Left lobe of liver (tissue), 2 donors: ENCODE data around the gene JPT1. TPM values are rescaled to one million over a fixed set of nuclear protein-coding genes. Genes with fewer than 3 reads are reported as not detected.

Experiments used
- ATAC-seq: fragments of 200-7000 bp; cut with Tn5 transposase; one replicate; pipeline ENCODE4 v1.9.1; 2020; ENCODE audit warnings: mild to moderate bottlenecking, moderate library complexity
- DNase-seq: peaks from one replicate; pipeline ENCODE4 v3.0.0-alpha.2; 2020; ENCODE audit warnings: low spot score
- total RNA-seq: library from RNA; stranded (reverse); gene quantifications from one replicate; pipeline ENCODE4 v1.2.1, GENCODE V29; 2021
- donor health status: DM: no; HTN: no; CAD: no; lungs with moderate emphysema.
- donor health status: DM: no; HTN: yes; CAD: no.

JPT1 gene
- total RNA-seq, 1 donor from 2014 or later: 14.8 TPM

DNA sequence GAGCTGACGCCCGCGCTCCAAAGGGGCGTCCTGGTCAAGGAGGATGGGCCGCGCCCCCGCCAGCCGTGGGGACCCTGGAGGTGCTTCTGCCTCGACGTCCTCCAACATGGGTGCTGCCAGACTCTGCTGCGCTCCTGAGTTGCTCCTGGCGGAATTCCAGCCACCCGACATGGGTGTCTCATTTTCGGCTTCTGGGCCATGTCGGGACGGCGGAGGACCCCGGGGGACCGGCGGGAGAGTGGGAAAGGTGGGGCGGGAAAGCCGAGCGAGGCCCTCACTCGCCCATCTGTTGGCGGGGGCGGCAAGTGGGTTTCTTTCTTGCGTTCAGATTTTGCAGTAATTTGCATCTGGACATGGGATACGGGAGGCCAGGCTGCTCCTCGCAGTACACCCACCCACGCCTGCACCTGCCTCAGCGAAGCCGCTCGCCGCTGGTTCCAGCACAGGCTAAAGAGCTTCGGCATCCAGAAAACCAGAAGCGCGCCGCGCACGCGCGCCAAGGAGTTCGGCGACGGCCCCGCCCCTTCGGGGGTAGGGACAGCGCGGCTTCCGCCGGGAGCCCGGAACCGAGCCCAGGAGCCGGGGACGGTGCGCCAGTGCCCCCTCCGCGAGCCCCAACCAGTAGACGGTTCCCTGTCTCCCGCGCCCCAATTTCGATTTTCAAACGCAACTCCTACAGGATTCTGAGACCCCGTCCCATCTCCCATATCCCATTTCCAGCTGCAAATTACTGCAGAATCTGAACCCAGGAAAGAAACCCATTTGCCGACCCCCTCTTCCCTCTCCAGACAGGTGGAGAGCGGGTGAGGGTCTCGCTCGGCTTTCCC, 44.7 kb downstream of the JPT1 start, which contains the start of gene ARMC7:
Gene ARMC7 (plus strand): TSS at position 563 of the 827 bp plus-strand sequence. CDS start 320 bp downstream, outside the sequence.
- ATAC-seq: peak; percentile 88
- DNase-seq: peak; percentile 93

GRCh38 chr17:75109046-75109406, 45.3 kb downstream of the JPT1 start:
- no peak for ATAC-seq
- no peak for DNase-seq

DNA sequence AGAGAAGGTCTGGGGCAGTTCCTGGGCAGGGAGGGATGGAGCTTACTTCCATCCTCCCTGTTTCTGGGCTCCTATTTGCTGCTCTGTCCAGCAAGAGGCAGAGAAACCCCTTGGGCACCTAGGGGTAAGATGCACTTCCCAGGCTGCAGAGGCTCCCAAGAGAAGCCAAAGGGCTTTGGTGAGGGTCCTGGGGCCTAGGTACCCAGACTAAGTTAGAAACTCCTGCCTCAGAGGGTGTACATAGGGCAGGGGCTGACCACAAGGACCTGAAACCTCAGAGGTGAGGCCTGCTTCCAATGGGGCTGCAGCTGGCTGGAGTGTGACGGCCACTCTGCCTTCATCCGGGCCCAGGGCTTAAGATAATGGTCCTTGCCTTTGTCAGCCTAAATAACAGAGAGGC, 46.1 kb downstream of the JPT1 start:
- ATAC-seq (no peak), DNase-seq (no peak)

GRCh38 chr17:75105126-75106080, 48.9 kb downstream of the JPT1 start:
- ATAC-seq (peak; percentile 75), DNase-seq (no peak)

GRCh38 chr17:75103601-75104554, 50.4 kb downstream of the JPT1 start:
- ATAC-seq (no peak), DNase-seq (no peak)

DNA sequence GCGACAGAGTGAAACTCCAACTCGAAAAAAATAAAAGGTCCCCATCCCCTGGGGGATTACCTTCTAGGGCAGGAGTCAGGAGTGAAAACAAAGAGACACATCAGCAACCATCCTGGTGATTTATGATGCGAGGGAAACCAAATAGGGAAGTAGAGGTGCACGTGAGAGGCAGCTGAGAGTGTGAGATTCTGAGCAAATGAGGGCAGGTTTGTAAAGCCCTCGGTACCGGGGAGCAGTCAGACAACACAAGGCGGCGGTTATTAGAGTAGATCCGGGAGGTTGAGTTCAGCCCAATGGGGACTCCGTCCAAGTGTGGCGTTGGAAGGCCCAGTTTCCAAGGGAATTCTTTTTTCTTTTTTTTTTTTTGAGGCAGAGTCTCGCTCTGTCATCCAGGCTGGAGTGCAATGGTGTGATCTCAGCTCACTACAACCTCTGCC, 51.9 kb downstream of the JPT1 start:
- ATAC-seq (no peak), DNase-seq (no peak)

DNA sequence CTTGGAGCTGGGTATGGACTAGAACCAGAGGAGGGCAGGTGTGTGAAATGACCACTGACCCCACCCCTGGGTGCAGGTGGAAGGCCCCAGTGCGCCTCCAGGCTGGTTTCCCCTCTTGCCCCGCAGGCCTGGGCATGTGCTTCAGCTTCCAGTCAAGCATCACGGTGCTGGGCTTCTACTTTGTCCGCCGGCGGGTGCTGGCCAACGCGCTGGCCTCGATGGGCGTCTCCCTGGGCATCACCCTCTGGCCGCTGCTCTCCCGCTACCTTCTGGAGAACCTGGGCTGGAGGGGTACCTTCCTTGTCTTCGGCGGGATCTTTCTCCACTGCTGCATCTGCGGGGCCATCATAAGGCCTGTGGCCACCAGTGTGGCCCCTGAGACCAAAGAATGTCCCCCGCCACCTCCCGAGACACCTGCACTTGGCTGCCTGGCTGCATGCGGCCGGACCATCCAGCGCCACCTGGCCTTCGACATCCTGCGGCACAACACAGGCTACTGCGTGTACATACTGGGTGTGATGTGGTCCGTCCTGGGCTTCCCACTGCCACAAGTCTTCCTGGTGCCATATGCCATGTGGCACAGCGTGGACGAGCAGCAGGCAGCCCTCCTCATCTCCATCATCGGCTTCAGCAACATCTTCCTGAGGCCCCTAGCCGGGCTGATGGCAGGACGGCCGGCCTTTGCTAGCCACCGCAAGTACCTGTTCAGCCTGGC, 54.3 kb downstream of the JPT1 start:
- ATAC-seq (no peak), DNase-seq (no peak)

DNA sequence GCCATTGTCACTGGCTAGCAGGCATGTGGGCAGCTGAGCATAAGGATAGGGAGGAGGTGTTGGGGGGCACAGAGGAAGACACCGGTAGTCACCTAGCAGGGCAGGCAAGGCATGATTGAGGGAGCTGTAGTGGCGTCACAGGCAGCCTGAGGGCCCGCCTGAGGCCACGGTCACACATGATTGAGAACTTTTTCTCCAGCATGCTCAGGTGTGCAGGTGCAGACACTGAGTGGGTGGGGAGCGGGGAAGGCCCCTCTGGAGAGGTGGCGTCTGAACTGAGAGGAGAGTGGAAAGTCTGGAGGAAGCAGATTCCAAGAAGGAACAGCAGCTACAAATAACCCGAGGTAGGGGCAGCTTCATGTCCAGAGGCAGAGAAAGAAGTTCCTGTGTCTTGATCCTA, 55.5 kb downstream of the JPT1 start:
- no peak for DNase-seq
- no peak for ATAC-seq

- ATAC-seq (no peak), DNase-seq (no peak)
These were observed 56.4 kb downstream of the JPT1 start for GRCh38 chr17:75097865-75098264.

DNA sequence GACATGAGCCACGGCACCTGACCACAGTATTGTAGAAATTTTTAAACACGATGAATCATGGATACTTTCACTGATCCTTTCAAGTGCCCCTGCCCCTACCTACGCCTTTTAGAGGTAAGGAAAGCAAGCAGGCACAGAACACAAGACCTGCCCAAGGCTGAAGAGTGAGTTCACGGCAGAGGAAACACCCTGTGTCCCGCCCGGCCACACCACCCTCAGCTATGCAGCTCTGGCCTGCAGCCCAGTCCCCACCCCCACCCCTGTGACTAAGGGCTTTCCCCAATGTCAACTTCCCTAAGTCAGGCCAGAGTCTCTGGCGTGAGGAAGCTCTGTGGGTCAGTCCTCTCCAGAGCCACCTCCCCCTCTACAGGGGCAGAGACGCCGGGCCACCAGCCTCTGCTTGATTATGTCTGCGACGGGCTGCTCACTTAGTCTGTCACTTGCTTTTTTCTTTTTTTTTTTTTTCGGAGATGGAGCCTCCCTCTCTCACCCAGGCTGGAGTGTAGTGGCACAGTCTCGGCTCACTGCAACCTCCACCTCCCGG, 58.2 kb downstream of the JPT1 start:
- peak; percentile 65 for ATAC-seq
- no peak for DNase-seq

DNA sequence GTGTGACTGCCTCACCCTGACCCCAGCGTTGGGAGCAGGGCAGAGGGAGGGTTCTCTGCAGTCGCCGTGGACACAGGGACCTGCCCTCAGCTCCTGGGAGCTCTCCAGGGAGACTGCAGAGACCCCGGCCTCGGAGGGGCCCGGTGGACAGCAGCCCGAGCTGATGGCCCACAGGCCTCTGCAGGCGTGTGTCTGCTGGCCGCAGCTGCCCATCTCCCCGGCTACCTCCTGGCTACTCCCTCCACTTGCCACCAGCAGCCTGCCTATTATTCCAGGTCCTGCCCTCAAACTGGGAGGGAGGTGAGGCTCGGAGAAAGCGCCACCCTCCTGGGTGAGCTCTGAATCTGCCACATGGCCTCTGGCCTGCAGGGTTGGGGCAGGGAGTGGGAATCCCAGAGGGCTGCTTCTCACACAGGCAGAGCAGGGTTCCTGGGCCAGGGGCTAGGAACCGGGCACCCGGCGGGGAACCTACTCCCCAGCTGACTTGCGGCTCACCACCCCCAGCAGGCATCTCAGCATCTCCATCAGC, 59.4 kb downstream of the JPT1 start:
- no peak for ATAC-seq
- no peak for DNase-seq

DNA sequence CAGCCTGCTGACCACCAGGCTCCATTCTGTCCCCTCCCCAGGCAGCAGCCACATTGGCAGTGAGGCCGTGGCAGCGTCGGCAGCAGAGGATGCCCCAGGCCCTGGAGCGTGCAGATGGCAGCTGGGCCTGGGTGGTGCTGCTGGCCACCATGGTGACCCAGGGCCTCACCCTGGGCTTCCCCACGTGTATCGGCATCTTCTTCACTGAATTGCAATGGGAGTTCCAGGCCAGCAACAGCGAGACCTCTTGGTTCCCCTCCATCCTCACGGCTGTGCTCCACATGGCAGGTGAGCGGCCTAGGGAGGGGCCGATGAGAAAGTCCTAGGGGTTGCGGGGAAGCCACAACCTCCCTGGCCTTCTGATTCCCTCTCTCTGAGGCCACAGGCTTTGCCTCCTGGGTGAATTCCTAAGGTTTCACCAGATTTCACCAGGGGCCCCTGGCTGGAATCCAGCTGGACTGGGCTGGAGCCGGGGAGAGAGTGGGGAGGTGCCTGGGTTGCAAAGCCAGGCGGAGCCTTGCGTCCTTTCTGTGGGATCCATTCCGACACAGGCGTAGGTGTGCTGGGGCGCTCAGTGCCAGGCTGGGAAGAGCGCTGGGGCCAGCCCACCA, 60.7 kb downstream of the JPT1 start:
- ATAC-seq (no peak), DNase-seq (no peak)

DNA sequence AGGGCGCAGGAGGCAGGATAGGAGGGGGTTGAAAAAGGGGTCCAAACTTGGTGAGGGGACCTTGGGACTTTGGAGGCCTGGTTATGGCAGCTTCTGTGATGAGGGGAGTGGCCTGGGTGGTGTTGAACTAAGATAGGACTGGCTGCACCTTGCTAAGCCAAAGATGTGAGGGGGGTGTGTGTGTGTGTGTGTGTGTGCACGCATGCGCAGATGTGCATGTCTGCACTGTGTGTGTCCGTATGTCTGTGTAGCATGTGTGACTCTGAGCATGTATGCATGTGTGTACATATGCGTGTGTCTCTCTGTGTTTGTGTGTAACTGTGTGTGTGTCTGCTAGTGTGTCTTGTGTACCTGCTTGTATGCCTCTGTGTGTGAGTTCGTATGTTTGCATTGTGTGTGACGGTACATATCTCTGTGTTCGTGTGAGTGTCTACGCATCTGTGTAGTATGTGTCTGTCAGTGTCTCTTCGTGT, 62.4 kb downstream of the JPT1 start:
- no peak for ATAC-seq
- no peak for DNase-seq

GRCh38 chr17:75090871-75091854, 63.1 kb downstream of the JPT1 start:
- peak; percentile 71 for ATAC-seq
- DNase-seq: peak; percentile 77

DNA sequence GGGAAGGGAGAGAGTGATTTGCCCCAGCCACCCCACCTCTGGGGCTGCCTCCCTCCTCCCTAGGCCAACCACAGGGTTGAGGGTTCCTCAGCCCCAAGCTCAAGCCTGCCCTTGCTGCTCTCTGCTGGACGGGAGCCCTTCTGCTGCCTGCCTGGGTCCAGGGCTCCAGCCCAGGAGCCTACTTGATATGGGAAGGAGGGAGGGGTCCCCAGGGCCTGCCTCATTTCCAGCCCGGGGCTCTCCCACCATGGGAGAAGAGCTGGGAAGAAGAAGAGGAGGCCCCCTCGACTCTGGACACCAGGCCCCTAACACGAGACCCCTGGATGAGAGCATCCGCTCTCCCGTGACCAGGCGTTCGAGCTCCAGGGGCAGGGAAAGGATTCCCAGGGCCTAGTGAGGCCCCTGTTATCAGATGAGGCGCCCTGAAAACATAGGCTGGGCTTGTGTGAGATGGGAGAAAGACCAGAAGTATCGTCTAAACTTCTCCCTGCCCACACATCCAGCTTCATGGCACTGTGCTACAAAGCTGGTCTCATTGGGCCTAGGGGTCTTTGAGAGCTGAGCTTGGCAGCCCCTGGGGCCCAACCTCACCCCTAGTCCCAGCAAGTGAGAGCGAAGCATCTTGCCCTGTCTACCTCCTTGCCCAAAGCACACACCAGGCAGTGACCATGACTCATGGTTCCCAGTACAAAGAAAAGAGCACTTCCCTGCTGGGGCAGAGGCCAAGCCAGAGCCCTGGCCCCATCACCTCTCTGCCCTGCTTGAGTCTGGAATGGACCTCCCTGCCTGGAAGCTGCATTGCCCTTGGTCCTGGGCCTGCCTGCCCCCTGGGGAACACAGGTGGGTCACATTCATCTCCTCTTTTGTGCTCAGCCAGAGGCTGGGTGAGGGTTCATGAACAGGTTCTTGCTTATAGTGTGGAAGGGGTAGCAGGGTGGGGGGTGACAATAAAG, 65.6 kb downstream of the JPT1 start:
- no peak for ATAC-seq

More for the DNA sequence above, 65.6 kb downstream of the JPT1 start:
- no peak for DNase-seq
